Glutamatergic neuron (in vitro differentiated cells): Measurements from ENCODE around the gene NXT2. TPM values are rescaled to one million over a fixed set of nuclear protein-coding genes. Genes with fewer than 3 reads are reported as not detected.

ENCODE experiments used
- DNase-seq: peaks from one replicate; pipeline ENCODE4 v3.0.0; 2022
- H3K27ac Mint-ChIP-seq: one replicate; pipeline ENCODE4 v1.8.0; 2020; ENCODE audit warnings: mild to moderate bottlenecking, mixed read lengths, inconsistent platforms; ENCODE audit not compliant: unreplicated experiment
- H3K27me3 Mint-ChIP-seq: one replicate; pipeline ENCODE4 v1.8.0; 2020; ENCODE audit warnings: mild to moderate bottlenecking, moderate library complexity, mixed read lengths, inconsistent platforms; ENCODE audit not compliant: unreplicated experiment
- H3K36me3 Mint-ChIP-seq: one replicate; pipeline ENCODE4 v1.8.0; 2020; ENCODE audit warnings: mild to moderate bottlenecking, mixed read lengths, inconsistent platforms; ENCODE audit not compliant: unreplicated experiment
- H3K4me1 Mint-ChIP-seq: one replicate; pipeline ENCODE4 v1.8.0; 2020; ENCODE audit warnings: mild to moderate bottlenecking, low read depth, mixed read lengths, inconsistent platforms; ENCODE audit not compliant: unreplicated experiment
- H3K4me3 Mint-ChIP-seq: one replicate; pipeline ENCODE4 v1.8.0; 2020; ENCODE audit warnings: mild to moderate bottlenecking, mixed read lengths, inconsistent platforms; ENCODE audit not compliant: unreplicated experiment
- H3K9me3 Mint-ChIP-seq: one replicate; pipeline ENCODE4 v1.8.0; 2020; ENCODE audit warnings: mild to moderate bottlenecking, moderate library complexity, mixed read lengths, inconsistent platforms; ENCODE audit not compliant: unreplicated experiment
- CTCF ChIP-seq: fragments of 200-600 bp; sonication (generic); IDR thresholded peaks from one replicate; pipeline ENCODE4 v1.5.0; 2021; ENCODE audit not compliant: partially characterized antibody, unreplicated experiment
- total RNA-seq: library from RNA; stranded (reverse); fragmentation: NEBNext Ultra II Directional; extraction: Animal tissue kit (Norgen Biotek cat#: 25700); gene quantifications from one replicate; pipeline ENCODE4 v1.2.1, GENCODE V29; 2021; ENCODE audit not compliant: unreplicated experiment

The NXT2 gene
- total RNA-seq, 1 donor from 2014 or later: 2.7 TPM

DNA sequence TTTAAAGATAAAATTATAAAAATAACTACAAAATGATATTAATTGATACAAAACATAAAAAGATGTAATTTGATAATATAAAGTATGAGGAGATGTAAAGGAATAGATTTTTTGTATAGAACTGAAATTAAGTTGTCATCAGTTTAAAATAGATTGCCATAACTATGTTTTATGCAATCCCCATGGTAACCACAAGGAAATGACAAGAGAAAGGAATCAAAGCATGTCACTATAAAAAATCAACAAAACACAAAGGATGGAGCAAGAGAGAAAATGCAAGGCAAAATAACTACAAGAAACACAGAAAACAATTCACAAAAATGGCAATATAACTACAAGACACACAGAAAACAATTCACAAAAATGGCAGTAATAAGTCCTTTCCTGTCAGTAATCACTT, 27.7 kb upstream of the NXT2 start:
- no peaks in the 10 kb centered on the region for H3K9me3 Mint-ChIP-seq
- no peak for DNase-seq

GRCh38 chrX:109511113-109511512, 25.5 kb upstream of the NXT2 start:
- Mint-ChIP-seq H3K4me3 (no peak overlapping the region), H3K9me3 (no peaks in the 10 kb centered on the region), H3K36me3 (no peaks in the 10 kb centered on the region), H3K4me1 (no peaks in the 10 kb centered on the region), H3K27me3 (no peaks in the 10 kb centered on the region), H3K27ac (no peak overlapping the region)
- no peak for DNase-seq
- TF ChIP-seq CTCF: no peak

More for the DNA sequence above, 27.7 kb upstream of the NXT2 start:
- H3K4me1 Mint-ChIP-seq: no peaks in the 10 kb centered on the region
- H3K4me3 Mint-ChIP-seq: no peak overlapping the region
- no peak overlapping the region for H3K27ac Mint-ChIP-seq
- H3K36me3 Mint-ChIP-seq: no peaks in the 10 kb centered on the region
- H3K27me3 Mint-ChIP-seq: no peaks in the 10 kb centered on the region
- TF ChIP-seq CTCF: no peak

DNA sequence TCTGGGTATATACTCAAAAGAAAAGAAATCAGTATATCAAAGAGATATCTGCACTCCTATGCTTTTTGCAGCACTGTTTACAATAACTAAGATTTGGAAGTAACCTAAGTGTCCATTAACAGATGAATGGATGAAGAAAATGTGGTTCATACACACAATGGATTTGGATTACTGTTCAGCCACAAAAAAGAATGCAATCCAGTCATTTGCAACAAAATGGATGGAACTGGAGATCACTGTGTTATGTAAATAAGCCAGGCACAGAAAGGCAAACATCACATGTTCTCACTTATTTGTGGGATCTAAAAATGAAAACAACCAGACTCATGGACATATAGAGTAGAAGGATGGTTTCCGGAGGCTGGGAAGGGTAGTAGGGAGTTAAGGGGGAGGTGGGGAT, 17.6 kb upstream of the NXT2 start:
- no peak for TF ChIP-seq CTCF
- H3K9me3 Mint-ChIP-seq: no peaks in the 10 kb centered on the region
- H3K4me3 Mint-ChIP-seq: no peak overlapping the region
- no peak overlapping the region for H3K27ac Mint-ChIP-seq
- DNase-seq: no peak
- H3K27me3 Mint-ChIP-seq: no peaks in the 10 kb centered on the region
- no peaks in the 10 kb centered on the region for H3K36me3 Mint-ChIP-seq
- no peaks in the 10 kb centered on the region for H3K4me1 Mint-ChIP-seq

GRCh38 chrX:109533005-109533404, 3.6 kb upstream of the NXT2 start:
- Mint-ChIP-seq H3K4me1 (no peaks in the 10 kb centered on the region), H3K27me3 (peaks cover 5% of the 10 kb centered on the region), H3K27ac (no peak overlapping the region), H3K36me3 (no peaks in the 10 kb centered on the region), H3K4me3 (no peak overlapping the region), H3K9me3 (peaks cover 11% of the 10 kb centered on the region)
- DNase-seq: no peak
- no peak for TF ChIP-seq CTCF

GRCh38 chrX:109533631-109534030, 3.0 kb upstream of the NXT2 start:
- H3K27ac Mint-ChIP-seq: no peak overlapping the region
- peaks cover 5% of the 10 kb centered on the region for H3K27me3 Mint-ChIP-seq
- peaks cover 11% of the 10 kb centered on the region for H3K9me3 Mint-ChIP-seq
- no peaks in the 10 kb centered on the region for H3K36me3 Mint-ChIP-seq
- TF ChIP-seq CTCF: no peak
- no peak for DNase-seq
- no peak overlapping the region for H3K4me3 Mint-ChIP-seq
- no peaks in the 10 kb centered on the region for H3K4me1 Mint-ChIP-seq
